GM18907 (cell line): ENCODE results near the gene RUNX2.

Experiments
- ATAC-seq: cut with Tn5 transposase; IDR thresholded peaks from one replicate; pipeline ENCODE4 v1.9.1; 2021; ENCODE audit warnings: mild to moderate bottlenecking, moderate library complexity; ENCODE audit not compliant: unreplicated experiment

The RUNX2 gene

GRCh38 chr6:45689926-45690615 is 361.9 kb downstream of the RUNX2 start:
- no peak for ATAC-seq

GRCh38 chr6:45690846-45691245 is 362.7 kb downstream of the RUNX2 start:
- ATAC-seq, result no peak

- no peak for ATAC-seq
Measured at GRCh38 chr6:45691426-45691825, 363.3 kb downstream of the RUNX2 start.

GRCh38 chr6:45692021-45692420 is 363.9 kb downstream of the RUNX2 start:
- ATAC-seq, result no peak

GRCh38 chr6:45696738-45697137 is 368.6 kb downstream of the RUNX2 start:
- ATAC-seq, result no peak

GRCh38 chr6:45697605-45698004 is 369.5 kb downstream of the RUNX2 start:
- ATAC-seq, result peak; percentile 78

- ATAC-seq, result no peak
Measured at GRCh38 chr6:45698046-45698445, 369.9 kb downstream of the RUNX2 start.

GRCh38 chr6:45699663-45700062 is 371.5 kb downstream of the RUNX2 start:
- no peak for ATAC-seq

GRCh38 chr6:45702849-45703739 is 375.0 kb downstream of the RUNX2 start:
- ATAC-seq, result no peak

- ATAC-seq, result no peak
Measured at GRCh38 chr6:45704056-45704800, 376.1 kb downstream of the RUNX2 start.

- no peak for ATAC-seq
Measured at GRCh38 chr6:45705137-45705855, 377.2 kb downstream of the RUNX2 start.

- ATAC-seq, result peak; percentile 38
Measured at GRCh38 chr6:45706319-45706718, 378.2 kb downstream of the RUNX2 start.

GRCh38 chr6:45707176-45707575 is 379.0 kb downstream of the RUNX2 start:
- ATAC-seq, result no peak

- peak; percentile 73 for ATAC-seq
Measured at GRCh38 chr6:45709781-45710220, 381.7 kb downstream of the RUNX2 start.

GRCh38 chr6:45710304-45710821 is 382.2 kb downstream of the RUNX2 start:
- peak; percentile 79 for ATAC-seq

GRCh38 chr6:45712076-45712475 is 383.9 kb downstream of the RUNX2 start:
- ATAC-seq, result no peak

- ATAC-seq, result no peak
Measured at GRCh38 chr6:45712786-45713185, 384.7 kb downstream of the RUNX2 start.
